ENCODE measurements around the gene SLC41A3. TPM values are rescaled to one million over a fixed set of nuclear protein-coding genes. Genes with fewer than 3 reads are reported as not detected.
"Not testable (repeated sequence)": the region's sequence is repeated elsewhere in the genome, so short reads cannot be mapped to it uniquely, and the experiment has no call there.

The SLC41A3 gene
- total RNA-seq, 2 experiments from 2014 or later: 22.5 to 23.8 TPM

DNA sequence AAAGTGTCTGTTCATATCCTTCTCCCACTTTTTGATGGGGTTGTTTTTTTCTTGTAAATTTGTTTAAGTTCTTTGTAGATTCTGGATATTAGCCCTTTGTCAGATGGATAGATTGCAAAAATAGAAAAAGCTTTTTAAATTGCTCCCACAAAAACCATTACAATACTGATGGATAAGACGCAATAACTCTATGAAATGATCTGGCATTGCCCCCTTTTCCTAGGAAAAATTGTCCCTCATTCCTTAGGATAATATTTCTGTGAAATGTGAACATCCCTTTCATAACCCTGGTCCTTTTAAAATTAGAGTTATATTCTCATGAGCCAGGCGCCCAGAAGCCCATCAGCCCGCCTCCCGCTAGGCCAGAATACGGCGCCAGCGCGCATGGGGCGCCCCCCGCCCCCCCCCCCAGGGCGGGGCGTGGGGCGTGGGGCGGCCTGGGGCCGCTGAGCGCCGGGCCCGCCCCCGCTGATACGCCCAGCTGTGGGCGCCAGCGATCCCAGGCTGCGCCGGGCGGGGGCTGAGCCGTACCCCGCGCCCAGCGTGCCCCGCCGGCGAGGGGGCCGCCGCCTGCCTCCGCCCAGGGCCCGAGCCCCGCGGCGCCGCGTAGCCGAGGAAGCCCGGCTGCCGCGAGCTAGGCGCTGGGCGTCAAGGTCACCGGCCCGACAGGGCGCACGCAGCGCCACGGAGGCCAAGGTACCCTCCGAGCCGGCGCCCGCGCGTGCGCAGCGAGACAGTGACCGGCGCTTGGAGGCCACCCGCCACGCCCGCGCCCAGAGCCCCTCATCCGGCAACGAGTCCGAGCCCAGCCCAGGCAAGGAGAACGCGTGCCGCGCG is 126.0 kb downstream of the SLC41A3 start:
- no peak overlapping the region for H3K27ac Mint-ChIP-seq
- ATAC-seq (no peak), DNase-seq (no peak)
- H3K27me3 Mint-ChIP-seq: peaks cover 34% of the 10 kb centered on the region
- no peaks in the 10 kb centered on the region for H3K9me3 Mint-ChIP-seq (ENCODE audit: low read depth)
- CTCF ChIA-PET: no interaction called here
- H3K4me3 Mint-ChIP-seq: no peak overlapping the region
- no peaks in the 10 kb centered on the region for H3K4me1 Mint-ChIP-seq
- peaks cover 1% of the 10 kb centered on the region for H3K36me3 Mint-ChIP-seq

DNA sequence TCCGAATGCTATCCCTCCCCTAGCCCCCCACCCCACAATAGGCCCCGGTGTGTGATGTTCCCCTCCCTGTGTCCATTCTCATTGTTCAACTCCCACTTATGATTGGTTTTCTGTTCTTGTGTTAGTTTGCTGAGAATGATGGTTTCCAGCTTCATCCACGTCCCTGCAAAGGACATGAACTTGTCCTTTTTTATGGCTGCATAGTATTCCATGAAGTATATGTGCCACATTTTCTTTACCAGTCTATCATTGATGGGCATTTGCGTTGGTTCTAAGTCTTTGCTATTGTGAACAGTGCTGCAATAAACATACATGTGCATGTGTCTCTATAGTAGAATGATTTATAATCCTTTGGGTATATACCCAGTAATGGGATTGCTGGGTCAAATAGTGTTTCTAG is 126.9 kb downstream of the SLC41A3 start:
- ATAC-seq; H3K4me1 Mint-ChIP-seq; H3K9me3 Mint-ChIP-seq (ENCODE audit: low read depth); CTCF ChIA-PET; H3K4me3 Mint-ChIP-seq; DNase-seq; H3K27ac Mint-ChIP-seq; H3K36me3 Mint-ChIP-seq: not testable (repeated sequence)
- peaks cover 37% of the 10 kb centered on the region for H3K27me3 Mint-ChIP-seq

Other genes with a start within 250 kb of the SLC41A3 start
- gene ROPN1B, start 114.9 kb downstream of the SLC41A3 start, total RNA-seq: not detected
- gene ALDH1L1, start 96.5 kb upstream of the SLC41A3 start, total RNA-seq: not detected

Data from activated CD8-positive, alpha-beta memory T cell treated with anti-CD3 and anti-CD28 coated beads, Interleukin-2, amount 10 ng/mL, durations not matched to agents 7 days and 5 days (primary cell).